ENCODE measurements around the gene ZBTB38. TPM values are rescaled to one million over a fixed set of nuclear protein-coding genes. Genes with fewer than 3 reads are reported as not detected.

The ZBTB38 gene
- total and polyA plus RNA-seq, 2 experiments from 2014 or later = 8.7 to 11.5 TPM

DNA sequence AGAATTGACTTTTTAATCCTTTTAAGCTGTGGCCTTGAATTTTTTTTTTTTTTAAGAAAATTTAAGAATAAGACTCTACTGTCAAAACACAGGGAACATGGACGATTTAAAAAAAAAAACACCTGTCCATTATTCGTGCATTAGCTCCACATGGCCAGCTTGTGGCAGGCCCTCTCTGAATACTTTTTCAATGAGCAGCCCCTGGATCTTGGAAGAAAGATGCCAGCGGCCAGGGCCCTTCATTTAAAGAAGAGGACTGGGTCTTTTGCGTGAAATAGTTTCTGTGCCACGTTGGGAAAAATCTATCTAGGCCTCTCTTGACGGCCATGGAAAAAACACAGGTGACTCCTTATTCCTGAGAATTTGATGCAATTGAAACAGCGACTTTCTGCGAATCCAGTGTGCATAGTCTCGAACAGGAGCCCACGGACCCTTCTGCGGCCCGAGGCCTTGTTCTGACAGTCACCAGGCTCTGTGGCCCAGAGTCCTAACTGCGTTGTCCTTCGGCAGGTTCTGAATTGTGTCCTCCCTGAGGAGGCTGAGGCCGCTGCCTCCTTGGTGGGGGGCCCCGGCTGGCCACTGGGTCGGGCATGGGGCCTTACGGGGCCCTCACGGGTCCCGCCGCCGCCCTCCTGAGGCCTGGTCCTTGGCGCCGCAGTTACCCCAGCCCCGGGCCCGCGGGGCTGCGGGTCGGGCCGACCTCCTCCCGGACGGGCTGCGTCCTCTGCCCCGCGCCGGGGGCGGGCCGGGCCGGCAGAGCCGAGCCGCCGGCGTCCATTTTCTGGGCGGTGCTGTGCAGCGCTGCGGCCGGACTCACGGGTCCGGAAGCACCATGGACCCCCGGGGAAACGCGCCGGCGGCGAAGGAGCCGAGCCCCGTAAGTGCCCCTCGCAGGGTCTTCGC is 33.5 kb downstream of the ZBTB38 start:
- H3K4me3 Mint-ChIP-seq = peak overlapping the region; percentile 73
- peaks cover 5% of the 10 kb centered on the region; the same call in 2 of the 3 replicates for H3K9me3 Mint-ChIP-seq
- no peaks in the 10 kb centered on the region for H3K36me3 Mint-ChIP-seq (ENCODE audit: low read depth)
- H3K27ac Mint-ChIP-seq = no peak overlapping the region
- Histone ChIP-seq H3K4me3 (peak overlapping the region; percentile 78), H3K4me2 (peak overlapping the region; percentile 91), H3K36me3 (ENCODE audit: insufficient read depth) (no peaks in the 10 kb centered on the region), H2AFZ (peak overlapping the region; percentile 97), H3K27me3 (ENCODE audit: insufficient read depth) (peaks cover 13% of the 10 kb centered on the region), H3K79me2 (replicated peaks; ENCODE audit: insufficient read depth) (no peaks in the 10 kb centered on the region), H3K9me2 (ENCODE audit: insufficient read depth) (no peaks in the 10 kb centered on the region), H3F3A (replicated peaks; ENCODE audit: low read depth) (no peaks in the 10 kb centered on the region), H3K27ac (ENCODE audit: low read depth) (no peak overlapping the region), H3K4me1 (ENCODE audit: insufficient read depth) (peaks cover 31% of the 10 kb centered on the region), H4K20me1 (replicated peaks; ENCODE audit: insufficient read depth) (no peaks in the 10 kb centered on the region)
- DNase-seq (ENCODE audit: low spot score) (peak; percentile 76), ATAC-seq (peak; percentile 79)
- no peak for TF ChIP-seq JUNB (IDR thresholded peaks at IDR 0.05; ENCODE audit: unreplicated experiment)
- TF ChIP-seq, protein P1, sequence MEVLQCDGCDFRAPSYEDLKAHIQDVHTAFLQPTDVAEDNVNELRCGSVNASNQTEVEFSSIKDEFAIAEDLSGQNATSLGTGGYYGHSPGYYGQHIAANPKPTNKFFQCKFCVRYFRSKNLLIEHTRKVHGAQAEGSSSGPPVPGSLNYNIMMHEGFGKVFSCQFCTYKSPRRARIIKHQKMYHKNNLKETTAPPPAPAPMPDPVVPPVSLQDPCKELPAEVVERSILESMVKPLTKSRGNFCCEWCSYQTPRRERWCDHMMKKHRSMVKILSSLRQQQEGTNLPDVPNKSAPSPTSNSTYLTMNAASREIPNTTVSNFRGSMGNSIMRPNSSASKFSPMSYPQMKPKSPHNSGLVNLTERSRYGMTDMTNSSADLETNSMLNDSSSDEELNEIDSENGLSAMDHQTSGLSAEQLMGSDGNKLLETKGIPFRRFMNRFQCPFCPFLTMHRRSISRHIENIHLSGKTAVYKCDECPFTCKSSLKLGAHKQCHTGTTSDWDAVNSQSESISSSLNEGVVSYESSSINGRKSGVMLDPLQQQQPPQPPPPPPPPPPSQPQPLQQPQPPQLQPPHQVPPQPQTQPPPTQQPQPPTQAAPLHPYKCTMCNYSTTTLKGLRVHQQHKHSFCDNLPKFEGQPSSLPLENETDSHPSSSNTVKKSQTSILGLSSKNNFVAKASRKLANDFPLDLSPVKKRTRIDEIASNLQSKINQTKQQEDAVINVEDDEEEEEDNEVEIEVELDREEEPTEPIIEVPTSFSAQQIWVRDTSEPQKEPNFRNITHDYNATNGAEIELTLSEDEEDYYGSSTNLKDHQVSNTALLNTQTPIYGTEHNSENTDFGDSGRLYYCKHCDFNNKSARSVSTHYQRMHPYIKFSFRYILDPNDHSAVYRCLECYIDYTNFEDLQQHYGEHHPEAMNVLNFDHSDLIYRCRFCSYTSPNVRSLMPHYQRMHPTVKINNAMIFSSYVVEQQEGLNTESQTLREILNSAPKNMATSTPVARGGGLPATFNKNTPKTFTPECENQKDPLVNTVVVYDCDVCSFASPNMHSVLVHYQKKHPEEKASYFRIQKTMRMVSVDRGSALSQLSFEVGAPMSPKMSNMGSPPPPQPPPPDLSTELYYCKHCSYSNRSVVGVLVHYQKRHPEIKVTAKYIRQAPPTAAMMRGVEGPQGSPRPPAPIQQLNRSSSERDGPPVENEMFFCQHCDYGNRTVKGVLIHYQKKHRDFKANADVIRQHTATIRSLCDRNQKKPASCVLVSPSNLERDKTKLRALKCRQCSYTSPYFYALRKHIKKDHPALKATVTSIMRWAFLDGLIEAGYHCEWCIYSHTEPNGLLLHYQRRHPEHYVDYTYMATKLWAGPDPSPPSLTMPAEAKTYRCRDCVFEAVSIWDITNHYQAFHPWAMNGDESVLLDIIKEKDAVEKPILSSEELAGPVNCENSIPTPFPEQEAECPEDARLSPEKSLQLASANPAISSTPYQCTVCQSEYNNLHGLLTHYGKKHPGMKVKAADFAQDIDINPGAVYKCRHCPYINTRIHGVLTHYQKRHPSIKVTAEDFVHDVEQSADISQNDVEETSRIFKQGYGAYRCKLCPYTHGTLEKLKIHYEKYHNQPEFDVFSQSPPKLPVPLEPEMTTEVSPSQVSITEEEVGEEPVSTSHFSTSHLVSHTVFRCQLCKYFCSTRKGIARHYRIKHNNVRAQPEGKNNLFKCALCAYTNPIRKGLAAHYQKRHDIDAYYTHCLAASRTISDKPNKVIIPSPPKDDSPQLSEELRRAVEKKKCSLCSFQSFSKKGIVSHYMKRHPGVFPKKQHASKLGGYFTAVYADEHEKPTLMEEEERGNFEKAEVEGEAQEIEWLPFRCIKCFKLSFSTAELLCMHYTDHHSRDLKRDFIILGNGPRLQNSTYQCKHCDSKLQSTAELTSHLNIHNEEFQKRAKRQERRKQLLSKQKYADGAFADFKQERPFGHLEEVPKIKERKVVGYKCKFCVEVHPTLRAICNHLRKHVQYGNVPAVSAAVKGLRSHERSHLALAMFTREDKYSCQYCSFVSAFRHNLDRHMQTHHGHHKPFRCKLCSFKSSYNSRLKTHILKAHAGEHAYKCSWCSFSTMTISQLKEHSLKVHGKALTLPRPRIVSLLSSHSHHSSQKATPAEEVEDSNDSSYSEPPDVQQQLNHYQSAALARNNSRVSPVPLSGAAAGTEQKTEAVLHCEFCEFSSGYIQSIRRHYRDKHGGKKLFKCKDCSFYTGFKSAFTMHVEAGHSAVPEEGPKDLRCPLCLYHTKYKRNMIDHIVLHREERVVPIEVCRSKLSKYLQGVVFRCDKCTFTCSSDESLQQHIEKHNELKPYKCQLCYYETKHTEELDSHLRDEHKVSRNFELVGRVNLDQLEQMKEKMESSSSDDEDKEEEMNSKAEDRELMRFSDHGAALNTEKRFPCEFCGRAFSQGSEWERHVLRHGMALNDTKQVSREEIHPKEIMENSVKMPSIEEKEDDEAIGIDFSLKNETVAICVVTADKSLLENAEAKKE (CRISPR knock-in tag; IDR thresholded peaks at IDR 0.05) = no peak
- TF ChIP-seq, protein P2, sequence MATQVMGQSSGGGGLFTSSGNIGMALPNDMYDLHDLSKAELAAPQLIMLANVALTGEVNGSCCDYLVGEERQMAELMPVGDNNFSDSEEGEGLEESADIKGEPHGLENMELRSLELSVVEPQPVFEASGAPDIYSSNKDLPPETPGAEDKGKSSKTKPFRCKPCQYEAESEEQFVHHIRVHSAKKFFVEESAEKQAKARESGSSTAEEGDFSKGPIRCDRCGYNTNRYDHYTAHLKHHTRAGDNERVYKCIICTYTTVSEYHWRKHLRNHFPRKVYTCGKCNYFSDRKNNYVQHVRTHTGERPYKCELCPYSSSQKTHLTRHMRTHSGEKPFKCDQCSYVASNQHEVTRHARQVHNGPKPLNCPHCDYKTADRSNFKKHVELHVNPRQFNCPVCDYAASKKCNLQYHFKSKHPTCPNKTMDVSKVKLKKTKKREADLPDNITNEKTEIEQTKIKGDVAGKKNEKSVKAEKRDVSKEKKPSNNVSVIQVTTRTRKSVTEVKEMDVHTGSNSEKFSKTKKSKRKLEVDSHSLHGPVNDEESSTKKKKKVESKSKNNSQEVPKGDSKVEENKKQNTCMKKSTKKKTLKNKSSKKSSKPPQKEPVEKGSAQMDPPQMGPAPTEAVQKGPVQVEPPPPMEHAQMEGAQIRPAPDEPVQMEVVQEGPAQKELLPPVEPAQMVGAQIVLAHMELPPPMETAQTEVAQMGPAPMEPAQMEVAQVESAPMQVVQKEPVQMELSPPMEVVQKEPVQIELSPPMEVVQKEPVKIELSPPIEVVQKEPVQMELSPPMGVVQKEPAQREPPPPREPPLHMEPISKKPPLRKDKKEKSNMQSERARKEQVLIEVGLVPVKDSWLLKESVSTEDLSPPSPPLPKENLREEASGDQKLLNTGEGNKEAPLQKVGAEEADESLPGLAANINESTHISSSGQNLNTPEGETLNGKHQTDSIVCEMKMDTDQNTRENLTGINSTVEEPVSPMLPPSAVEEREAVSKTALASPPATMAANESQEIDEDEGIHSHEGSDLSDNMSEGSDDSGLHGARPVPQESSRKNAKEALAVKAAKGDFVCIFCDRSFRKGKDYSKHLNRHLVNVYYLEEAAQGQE (IDR thresholded peaks at IDR 0.05; ENCODE audit: unreplicated experiment) = no peak
- no peak for TF ChIP-seq ZNF331 (CRISPR knock-in tag; IDR thresholded peaks at IDR 0.05; ENCODE audit: low read depth)
- TF ChIP-seq CREB1 (CRISPR knock-in tag; IDR thresholded peaks at IDR 0.05; ENCODE audit: low read depth) = no peak
- no peak for TF ChIP-seq EZH2 (IDR thresholded peaks at IDR 0.05; ENCODE audit: low read depth, unreplicated experiment)
- TF ChIP-seq EZH2phosphoT487 (IDR thresholded peaks at IDR 0.05; ENCODE audit: unreplicated experiment) = no peak
- TF ChIP-seq ZNF114 (CRISPR knock-in tag; IDR thresholded peaks at IDR 0.05) = no peak
- no peak for TF ChIP-seq STAT1 (IDR thresholded peaks at IDR 0.05; ENCODE audit: unreplicated experiment)
- no peak for TF ChIP-seq POLR2AphosphoS5 (IDR thresholded peaks at IDR 0.05; ENCODE audit: low read depth)
- no peak for TF ChIP-seq NANOG (IDR thresholded peaks at IDR 0.05; ENCODE audit: borderline replicate concordance)
- TF ChIP-seq, protein P3, sequence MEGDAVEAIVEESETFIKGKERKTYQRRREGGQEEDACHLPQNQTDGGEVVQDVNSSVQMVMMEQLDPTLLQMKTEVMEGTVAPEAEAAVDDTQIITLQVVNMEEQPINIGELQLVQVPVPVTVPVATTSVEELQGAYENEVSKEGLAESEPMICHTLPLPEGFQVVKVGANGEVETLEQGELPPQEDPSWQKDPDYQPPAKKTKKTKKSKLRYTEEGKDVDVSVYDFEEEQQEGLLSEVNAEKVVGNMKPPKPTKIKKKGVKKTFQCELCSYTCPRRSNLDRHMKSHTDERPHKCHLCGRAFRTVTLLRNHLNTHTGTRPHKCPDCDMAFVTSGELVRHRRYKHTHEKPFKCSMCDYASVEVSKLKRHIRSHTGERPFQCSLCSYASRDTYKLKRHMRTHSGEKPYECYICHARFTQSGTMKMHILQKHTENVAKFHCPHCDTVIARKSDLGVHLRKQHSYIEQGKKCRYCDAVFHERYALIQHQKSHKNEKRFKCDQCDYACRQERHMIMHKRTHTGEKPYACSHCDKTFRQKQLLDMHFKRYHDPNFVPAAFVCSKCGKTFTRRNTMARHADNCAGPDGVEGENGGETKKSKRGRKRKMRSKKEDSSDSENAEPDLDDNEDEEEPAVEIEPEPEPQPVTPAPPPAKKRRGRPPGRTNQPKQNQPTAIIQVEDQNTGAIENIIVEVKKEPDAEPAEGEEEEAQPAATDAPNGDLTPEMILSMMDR (conservative IDR thresholded peaks at IDR 0.05; ENCODE audit: low read depth in 2 of 2) = no peak
- TF ChIP-seq, protein P4, sequence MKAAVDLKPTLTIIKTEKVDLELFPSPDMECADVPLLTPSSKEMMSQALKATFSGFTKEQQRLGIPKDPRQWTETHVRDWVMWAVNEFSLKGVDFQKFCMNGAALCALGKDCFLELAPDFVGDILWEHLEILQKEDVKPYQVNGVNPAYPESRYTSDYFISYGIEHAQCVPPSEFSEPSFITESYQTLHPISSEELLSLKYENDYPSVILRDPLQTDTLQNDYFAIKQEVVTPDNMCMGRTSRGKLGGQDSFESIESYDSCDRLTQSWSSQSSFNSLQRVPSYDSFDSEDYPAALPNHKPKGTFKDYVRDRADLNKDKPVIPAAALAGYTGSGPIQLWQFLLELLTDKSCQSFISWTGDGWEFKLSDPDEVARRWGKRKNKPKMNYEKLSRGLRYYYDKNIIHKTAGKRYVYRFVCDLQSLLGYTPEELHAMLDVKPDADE (IDR thresholded peaks at IDR 0.05) = no peak
- H3K27me3 Mint-ChIP-seq (ENCODE audit: insufficient read depth, low read depth, poor library complexity) = peaks cover 3% of the 10 kb centered on the region
- H3K4me1 Mint-ChIP-seq = peaks cover 19% of the 10 kb centered on the region

All from GM23338 (cell line).